NCI-H146 treated with DMSO at 0.1 percent for 48 hours (cell line): ENCODE data around the gene COL4A1.

ENCODE experiments used
- DNase-seq: peaks from one replicate; lab custom pipeline; 2025; ENCODE audit not compliant: unreplicated experiment; lab: John Stamatoyannopoulos, UW

Gene COL4A1

GRCh38 chr13:110225003-110225402, 82.0 kb downstream of the COL4A1 start:
- no peak for DNase-seq

GRCh38 chr13:110224519-110224918, 82.4 kb downstream of the COL4A1 start:
- no peak for DNase-seq

GRCh38 chr13:110221406-110222117, 85.4 kb downstream of the COL4A1 start:
- no peak for DNase-seq

- DNase-seq, result no peak
These were observed 86.5 kb downstream of the COL4A1 start for GRCh38 chr13:110220471-110220870.

GRCh38 chr13:110218581-110219201, 88.3 kb downstream of the COL4A1 start:
- DNase-seq, result no peak

GRCh38 chr13:110217811-110218210, 89.1 kb downstream of the COL4A1 start:
- DNase-seq, result no peak

- no peak for DNase-seq
These were observed 89.9 kb downstream of the COL4A1 start for GRCh38 chr13:110217085-110217484.

GRCh38 chr13:110216398-110217041, 90.4 kb downstream of the COL4A1 start:
- no peak for DNase-seq

- no peak for DNase-seq
These were observed 91.0 kb downstream of the COL4A1 start for GRCh38 chr13:110216006-110216397.

- DNase-seq, result no peak
These were observed 91.4 kb downstream of the COL4A1 start for GRCh38 chr13:110215606-110216005.

GRCh38 chr13:110214637-110215036, 92.3 kb downstream of the COL4A1 start:
- no peak for DNase-seq

GRCh38 chr13:110213461-110214074, 93.4 kb downstream of the COL4A1 start:
- no peak for DNase-seq

GRCh38 chr13:110212529-110212928, 94.4 kb downstream of the COL4A1 start:
- DNase-seq, result no peak

- no peak for DNase-seq
These were observed 95.2 kb downstream of the COL4A1 start for GRCh38 chr13:110211735-110212134.

- no peak for DNase-seq
These were observed 95.9 kb downstream of the COL4A1 start for GRCh38 chr13:110211046-110211445.

- DNase-seq, result no peak
These were observed 96.4 kb downstream of the COL4A1 start for GRCh38 chr13:110210604-110210985.

- DNase-seq, result no peak
These were observed 96.9 kb downstream of the COL4A1 start for GRCh38 chr13:110209950-110210603.

GRCh38 chr13:110208116-110208515, 98.8 kb downstream of the COL4A1 start:
- no peak for DNase-seq

- DNase-seq, result no peak
These were observed 100.0 kb downstream of the COL4A1 start for GRCh38 chr13:110206996-110207395.

GRCh38 chr13:110206185-110206584, 100.8 kb downstream of the COL4A1 start:
- DNase-seq, result no peak

GRCh38 chr13:110201114-110201513, 105.8 kb downstream of the COL4A1 start:
- no peak for DNase-seq
